ENCODE results near the gene CPEB1. TPM values are rescaled to one million over a fixed set of nuclear protein-coding genes. Genes with fewer than 3 reads are reported as not detected.

Gene CPEB1
- total RNA-seq, 1 donor from 2014 or later, result not detected

DNA sequence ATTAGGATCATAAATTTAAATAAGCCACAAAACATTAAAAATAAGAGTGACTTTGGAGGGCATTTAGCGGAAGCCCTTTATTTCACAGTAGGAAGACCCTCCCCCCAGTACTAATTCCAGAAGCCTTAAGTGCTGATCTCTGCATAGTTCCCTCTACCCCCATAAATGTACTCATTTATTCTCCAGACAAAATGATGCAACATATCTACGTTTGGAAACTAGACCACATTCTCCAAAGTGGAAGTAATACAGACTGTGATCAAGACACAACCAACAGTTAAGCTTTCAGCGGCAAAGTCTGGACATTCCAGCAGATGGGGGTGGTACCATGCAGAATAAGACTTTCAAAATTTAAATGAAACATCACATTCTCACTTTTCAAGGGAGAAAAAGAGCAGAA is 62.1 kb downstream of the CPEB1 start:
- DNase-seq, result no peak

GRCh38 chr15:82580713-82581112 is 66.5 kb downstream of the CPEB1 start:
- DNase-seq, result no peak

GRCh38 chr15:82575335-82575734 is 71.8 kb downstream of the CPEB1 start:
- DNase-seq, result no peak

GRCh38 chr15:82572986-82573385 is 74.2 kb downstream of the CPEB1 start:
- DNase-seq, result no peak

- no peak for DNase-seq
These were observed 74.9 kb downstream of the CPEB1 start for GRCh38 chr15:82572311-82572710.

DNA sequence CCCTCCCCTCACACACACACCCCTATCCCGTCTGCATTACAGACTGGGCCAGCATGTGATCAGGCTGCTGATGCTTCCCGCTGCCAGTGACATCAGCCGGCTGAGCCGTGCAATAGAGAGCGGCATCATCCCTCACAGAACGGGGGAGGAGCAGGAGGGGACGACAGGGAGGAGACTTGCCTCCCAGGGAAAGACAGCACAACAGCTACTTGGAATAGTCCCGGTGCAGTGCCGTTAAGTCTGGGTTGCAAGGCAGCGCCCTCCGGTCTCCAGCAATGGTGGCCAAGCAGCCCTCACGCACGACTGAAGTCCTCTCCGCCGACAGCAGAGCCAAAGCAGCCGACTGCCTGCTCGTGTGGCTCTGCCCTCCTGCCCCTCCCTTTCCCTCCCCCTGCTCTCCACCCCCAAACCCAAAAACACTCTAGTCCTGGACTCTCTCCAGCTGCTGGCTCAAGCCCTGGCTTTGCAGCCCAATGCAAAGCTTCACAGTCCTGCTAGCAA is 75.4 kb downstream of the CPEB1 start:
- peak; percentile 2 for DNase-seq

DNA sequence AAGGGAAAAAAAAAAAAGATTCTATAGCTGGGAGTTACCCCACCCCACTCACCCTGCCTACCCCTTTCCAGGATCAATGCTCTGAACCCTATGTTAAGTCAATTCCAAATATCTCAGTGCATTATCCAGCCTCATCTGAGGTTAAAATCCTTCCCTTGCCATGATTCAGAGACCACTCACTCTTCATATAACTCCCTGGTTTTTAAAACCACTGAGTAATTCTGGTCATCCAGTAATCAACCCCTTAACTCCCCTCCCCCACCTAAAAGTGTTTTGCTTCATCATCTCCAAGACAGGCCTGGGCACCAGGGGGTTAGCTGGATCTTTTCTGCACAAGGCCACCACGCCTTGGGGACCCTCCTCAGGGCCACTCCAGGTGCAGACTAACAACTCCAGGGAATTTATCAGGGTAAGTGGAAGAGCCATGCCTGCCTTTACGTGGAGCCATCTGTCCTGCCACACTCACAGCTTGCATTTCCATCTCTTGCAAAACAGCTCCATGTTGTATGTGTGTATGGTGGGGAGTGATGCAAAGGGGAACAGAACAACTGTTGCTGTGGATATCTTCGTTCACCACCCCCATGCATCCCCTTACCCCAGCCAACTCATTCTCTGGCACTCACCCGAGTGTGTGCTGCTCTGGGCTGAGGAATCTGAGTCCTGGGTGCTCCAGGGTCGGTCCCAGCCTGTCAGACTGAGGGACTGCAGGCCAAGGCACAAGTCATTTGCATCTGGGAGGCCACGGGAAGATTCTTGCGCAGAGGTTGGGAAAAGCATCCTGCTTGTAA is 76.2 kb downstream of the CPEB1 start:
- no peak for DNase-seq

GRCh38 chr15:82569834-82570233 is 77.3 kb downstream of the CPEB1 start:
- DNase-seq, result no peak

GRCh38 chr15:82568986-82569385 is 78.2 kb downstream of the CPEB1 start:
- no peak for DNase-seq

DNA sequence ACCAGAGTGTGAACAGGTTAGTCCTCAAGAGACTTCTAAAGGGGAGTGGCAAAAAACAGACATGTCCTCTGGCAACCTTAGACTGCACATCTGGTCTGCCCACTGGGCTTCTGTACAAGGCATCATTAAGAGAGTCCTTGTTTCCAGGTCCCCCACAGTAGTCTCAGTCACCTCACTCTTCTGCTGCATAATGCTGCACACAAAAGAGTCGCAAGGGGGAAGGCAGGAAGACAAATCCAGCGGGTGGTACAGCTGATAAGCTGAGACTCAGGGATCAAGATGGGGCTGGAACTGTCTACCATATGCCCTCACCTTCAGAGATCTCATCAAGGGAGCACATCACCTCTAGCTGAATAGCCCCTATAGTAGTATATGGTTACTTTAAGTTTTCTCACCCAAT is 79.5 kb downstream of the CPEB1 start:
- DNase-seq, result no peak

DNA sequence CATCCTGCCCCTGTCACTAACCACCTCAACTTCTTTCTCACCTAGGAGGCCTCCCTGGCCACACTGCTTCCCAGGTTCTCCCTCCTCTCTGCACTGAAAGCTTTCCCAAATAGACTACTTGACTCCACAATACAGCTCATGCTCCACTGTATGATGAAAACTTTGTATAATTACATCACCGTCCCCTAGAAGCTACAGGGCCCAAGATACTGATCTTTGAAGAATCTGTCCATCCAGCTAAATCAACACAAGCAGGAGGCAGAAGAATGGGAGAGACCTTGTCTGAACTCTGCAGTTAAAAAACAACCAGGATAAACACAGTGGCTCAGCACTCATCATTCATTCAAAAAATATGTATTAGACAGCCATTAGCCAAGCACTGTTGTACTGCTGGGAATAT is 80.5 kb downstream of the CPEB1 start:
- no peak for DNase-seq

DNA sequence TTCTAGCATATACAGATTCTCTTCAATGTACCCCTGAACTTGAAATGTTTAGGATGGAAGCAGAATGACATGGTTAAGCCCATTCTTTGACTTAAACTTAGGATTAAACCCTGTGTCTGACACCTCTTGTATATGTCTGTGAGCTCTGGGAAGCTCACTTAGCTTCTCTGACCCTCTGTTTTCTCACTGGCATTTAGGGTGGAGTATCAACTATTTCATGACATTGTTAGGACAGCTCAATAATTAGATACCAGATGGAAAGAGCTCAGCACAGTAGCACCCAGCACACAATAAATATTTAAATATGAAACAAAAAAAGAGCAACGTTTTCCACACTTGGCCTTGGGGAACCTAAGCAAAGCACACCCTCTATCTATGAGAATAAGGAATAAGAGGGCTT is 88.7 kb downstream of the CPEB1 start:
- DNase-seq, result no peak

GRCh38 chr15:82556315-82557035 is 90.7 kb downstream of the CPEB1 start:
- DNase-seq, result no peak

- DNase-seq, result no peak
These were observed 92.3 kb downstream of the CPEB1 start for GRCh38 chr15:82554849-82555248.

- no peak for DNase-seq
These were observed 92.8 kb downstream of the CPEB1 start for GRCh38 chr15:82554351-82554750.

GRCh38 chr15:82553846-82554245 is 93.3 kb downstream of the CPEB1 start:
- no peak for DNase-seq

DNA sequence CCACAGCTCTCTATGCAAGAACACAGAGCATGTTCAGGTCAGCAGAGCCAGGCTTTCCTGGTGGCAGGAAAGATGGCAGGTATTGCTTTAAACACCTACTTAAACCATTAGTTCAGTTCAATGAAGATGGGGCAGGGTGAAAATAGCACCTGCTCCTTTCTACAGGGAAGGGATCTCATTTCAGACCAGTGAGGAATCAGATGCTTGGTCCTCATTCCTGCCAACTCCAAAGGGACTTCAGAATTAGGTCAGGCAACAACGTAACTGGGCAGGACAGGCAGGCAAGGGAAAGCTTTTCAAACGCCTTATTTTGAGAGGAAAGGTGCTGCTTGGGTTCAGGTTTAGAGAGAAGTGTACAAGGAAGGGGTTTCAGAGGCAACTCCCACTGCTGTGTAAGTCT is 94.3 kb downstream of the CPEB1 start:
- DNase-seq, result no peak

DNA sequence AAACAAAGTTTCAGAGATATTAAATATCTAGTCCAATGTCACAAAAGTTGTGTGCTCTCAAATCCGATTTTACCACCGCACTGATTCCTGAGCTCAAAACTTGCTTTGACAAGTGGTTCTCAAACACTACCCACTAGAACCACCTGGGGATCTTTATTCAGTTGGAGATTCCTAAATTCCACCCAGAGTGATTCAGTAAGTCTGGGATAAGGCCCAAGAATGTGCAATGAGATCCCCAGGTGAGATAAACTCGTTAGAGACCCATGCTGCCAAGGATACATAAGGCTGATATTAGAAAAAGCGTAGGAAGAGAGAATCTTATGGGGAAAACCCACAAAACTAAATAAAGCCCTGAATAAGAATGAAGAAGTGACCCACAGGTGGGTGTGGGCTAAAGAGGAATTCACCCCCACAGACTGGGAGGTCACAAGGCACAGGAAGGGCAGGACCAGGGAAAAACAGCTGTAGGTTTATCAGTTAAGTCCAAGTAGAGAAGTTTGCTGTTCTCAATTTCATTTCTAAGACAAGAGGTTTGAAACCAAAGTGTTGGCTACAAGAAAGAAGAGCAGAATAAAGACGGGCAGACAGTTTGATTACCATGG is 95.4 kb downstream of the CPEB1 start:
- no peak for DNase-seq

GRCh38 chr15:82549199-82549665 is 97.9 kb downstream of the CPEB1 start:
- DNase-seq, result no peak

DNA sequence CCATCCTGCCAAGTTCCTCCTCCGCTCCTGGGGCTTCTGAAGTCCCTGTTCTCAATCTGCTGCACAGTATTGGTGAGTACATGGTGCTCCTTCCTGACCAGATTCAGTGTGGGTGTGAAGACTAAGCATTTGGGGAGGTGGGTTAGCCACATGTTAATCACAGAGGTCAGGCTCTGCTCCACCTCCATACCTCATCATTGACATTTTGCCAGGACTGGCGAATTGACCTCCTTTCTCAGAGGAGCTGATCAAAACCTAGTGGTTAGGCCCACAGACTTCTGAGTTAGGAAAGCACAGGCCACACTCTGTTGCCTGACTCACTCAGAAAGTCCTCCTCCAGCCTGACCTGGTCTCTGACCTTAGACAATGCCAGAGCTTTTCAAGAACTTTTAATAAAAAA is 98.5 kb downstream of the CPEB1 start:
- DNase-seq, result no peak

DNA sequence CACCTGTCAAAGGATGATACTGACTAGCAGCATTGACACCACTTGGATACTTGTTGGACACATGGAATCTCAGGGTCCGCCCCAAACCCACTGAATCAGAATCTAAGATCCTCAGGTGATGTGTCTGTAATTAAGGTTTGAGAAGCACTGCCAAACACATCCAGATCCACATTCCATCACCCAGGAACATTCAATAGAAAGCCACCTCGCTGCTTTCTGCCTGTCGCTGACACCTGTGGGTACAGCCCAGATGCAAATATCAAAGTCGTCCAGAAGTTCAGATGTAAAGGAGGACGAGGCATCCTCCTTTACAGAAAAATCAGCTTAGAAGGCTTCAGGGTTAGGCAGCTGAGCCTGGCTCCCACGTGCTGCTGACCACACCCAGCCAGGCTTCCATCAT is 101.7 kb downstream of the CPEB1 start:
- no peak for DNase-seq

DNA sequence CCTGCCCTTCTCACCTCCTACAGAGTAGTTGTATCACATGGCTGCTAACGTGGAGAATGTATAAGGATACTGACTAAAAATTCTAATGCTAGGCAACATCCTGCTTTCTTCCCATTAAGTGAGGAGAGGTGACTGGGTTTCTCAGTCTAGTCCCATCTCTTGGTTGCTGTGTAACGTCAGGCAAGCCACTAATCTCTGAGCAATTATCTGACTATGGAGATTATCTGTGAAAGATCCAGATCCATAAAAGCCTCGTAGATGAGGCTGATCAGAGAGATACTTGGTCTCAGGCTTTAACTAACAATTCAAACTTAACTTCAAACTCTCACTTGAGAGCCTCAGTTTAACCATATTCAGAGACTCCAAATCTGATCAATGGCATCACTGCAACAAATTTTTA is 102.2 kb downstream of the CPEB1 start:
- DNase-seq, result no peak

GRCh38 chr15:82544431-82544830 is 102.7 kb downstream of the CPEB1 start:
- DNase-seq, result no peak

- DNase-seq, result no peak
These were observed 104.0 kb downstream of the CPEB1 start for GRCh38 chr15:82543160-82543559.

Measured in dermis blood vessel endothelial cell (primary cell).